Kidney epithelial cell (primary cell): ENCODE results near the gene DOCK3. TPM values are rescaled to one million over a fixed set of nuclear protein-coding genes. Genes with fewer than 3 reads are reported as not detected.

Experiments used
- DNase-seq: peaks from one replicate; pipeline ENCODE4 v3.0.0-alpha.2; 2010; ENCODE audit warnings: low read depth
- H3K27me3 ChIP-seq: 2 replicates; pipeline ENCODE4 v1.6.0; 2011; ENCODE audit warnings: low read length; ENCODE audit not compliant: control insufficient read depth, insufficient read depth
- H3K36me3 ChIP-seq: 2 replicates; pipeline ENCODE4 v1.5.1; 2011; ENCODE audit warnings: low read length; ENCODE audit not compliant: control insufficient read depth, insufficient read depth
- H3K4me3 ChIP-seq: 2 replicates; pipeline ENCODE4 v1.5.1; 2011; ENCODE audit warnings: low read depth, mild to moderate bottlenecking, control low read depth, low read length
- CTCF ChIP-seq: IDR thresholded peaks from 2 replicates; pipeline ENCODE4 v1.5.1; 2011; ENCODE audit warnings: mild to moderate bottlenecking, moderate library complexity, low read length, control low read depth, inconsistent platforms; ENCODE audit not compliant: insufficient read depth, poor library complexity, severe bottlenecking
- total RNA-seq: library from RNA; depleted of rRNA; stranded (reverse); fragments of >200 nt; gene quantifications from 2 replicates; pipeline ENCODE4 v1.2.3, GENCODE V29; 2015

DOCK3 gene
- total RNA-seq, 1 donor from 2014 or later = 1.7 TPM

- no peak for TF ChIP-seq CTCF
- no peaks in the 10 kb centered on the region for H3K27me3 ChIP-seq
- H3K4me3 ChIP-seq = no peak overlapping the region
- DNase-seq = no peak
- H3K36me3 ChIP-seq = no peaks in the 10 kb centered on the region
These were observed 733.3 kb downstream of the DOCK3 start for GRCh38 chr3:51408021-51408420.

DNA sequence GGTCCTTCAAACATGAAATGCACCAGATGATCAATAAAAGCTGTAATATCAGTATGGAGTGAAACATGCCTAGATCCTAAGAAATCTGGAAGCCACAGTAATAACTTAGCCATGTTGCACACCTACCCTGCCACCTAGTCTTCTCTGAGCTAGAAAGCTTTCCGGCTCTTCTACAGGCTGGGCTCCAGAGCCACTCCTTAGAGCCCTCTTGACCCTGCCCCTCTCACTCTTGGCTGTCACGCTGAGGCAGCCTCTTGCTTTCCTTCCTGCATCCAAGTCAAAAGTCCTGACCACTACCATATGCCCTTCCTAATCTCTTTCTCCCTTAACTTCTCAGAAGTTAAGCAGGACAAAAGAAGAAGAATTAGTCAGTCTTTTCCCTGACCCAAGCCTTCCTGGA, 734.1 kb downstream of the DOCK3 start:
- no peak for DNase-seq
- Histone ChIP-seq H3K4me3 (no peak overlapping the region), H3K36me3 (no peaks in the 10 kb centered on the region), H3K27me3 (no peaks in the 10 kb centered on the region)
- TF ChIP-seq CTCF = no peak

GRCh38 chr3:51422211-51422610, 747.5 kb downstream of the DOCK3 start:
- DNase-seq = no peak
- H3K4me3 ChIP-seq = no peak overlapping the region
- no peaks in the 10 kb centered on the region for H3K27me3 ChIP-seq
- no peak for TF ChIP-seq CTCF
- H3K36me3 ChIP-seq = no peaks in the 10 kb centered on the region

- Histone ChIP-seq H3K27me3 (no peaks in the 10 kb centered on the region), H3K36me3 (no peaks in the 10 kb centered on the region), H3K4me3 (no peak overlapping the region)
- no peak for DNase-seq
- no peak for TF ChIP-seq CTCF
These were observed 752.2 kb downstream of the DOCK3 start for GRCh38 chr3:51426921-51427320.

GRCh38 chr3:51429138-51429537, 754.4 kb downstream of the DOCK3 start:
- Histone ChIP-seq H3K27me3 (no peaks in the 10 kb centered on the region), H3K36me3 (no peaks in the 10 kb centered on the region), H3K4me3 (no peak overlapping the region)
- no peak for TF ChIP-seq CTCF
- no peak for DNase-seq

Other genes starting within 250 kb of the DOCK3 start
- 0.21 and 0.55 TPM in 2 replicates for gene CACNA2D2, start 171.3 kb upstream of the DOCK3 start, total RNA-seq
- 5.9 and 11.3 TPM in 2 replicates for gene C3orf18, start 107.2 kb upstream of the DOCK3 start, total RNA-seq
- gene HEMK1, start 105.4 kb upstream of the DOCK3 start, total RNA-seq = 15.3 and 15.6 TPM in 2 replicates
- gene CISH, start 63.2 kb upstream of the DOCK3 start, total RNA-seq = 3.8 and 4.8 TPM in 2 replicates
- 61.1 and 66.2 TPM in 2 replicates for gene MAPKAPK3, start 57.8 kb upstream of the DOCK3 start, total RNA-seq